SK-N-SH (cell line): ENCODE results near the gene PDCD11. TPM values are rescaled to one million over a fixed set of nuclear protein-coding genes. Genes with fewer than 3 reads are reported as not detected.

Experiments used
- CTCF ChIA-PET: fragments of 300-600, 350-600 bp; formaldehyde crosslinking; extraction: SDS; loops from one replicate; lab custom pipeline; 2021; lab: Yijun Ruan, JAX
- POLR2A ChIA-PET: fragments of 350-600 bp; sonication (Branson Sonifier 250); formaldehyde crosslinking; extraction: SDS; loops from one replicate; lab custom pipeline; 2020; ENCODE audit warnings: antibody characterized with exemption, inconsistent platforms; lab: Yijun Ruan, JAX
- DNase-seq: peaks from one replicate; pipeline ENCODE4 v3.0.0; 2012
- H2AFZ ChIP-seq: fragments of 200-600 bp; sonication (generic); 2 replicates; pipeline ENCODE4 v1.8.1; 2016; ENCODE audit warnings: antibody characterized with exemption, mild to moderate bottlenecking, low read depth
- H3F3A ChIP-seq: fragments of 200-600 bp; sonication (generic); replicated peaks from 2 replicates; pipeline ENCODE3; 2016; ENCODE audit warnings: antibody characterized with exemption, mild to moderate bottlenecking; ENCODE audit not compliant: insufficient read depth
- H3K27ac ChIP-seq, 2 experiments: fragments of 200-500 bp in 1 of 2; fragments of 200-600 bp in 1 of 2; sonication (Bioruptor generic) in 1 of 2; sonication (generic), shearing (Covaris generic) in 1 of 2; 2 replicates each; pipeline versions ENCODE4 v1.5.1 to v1.6.1; 2014 to 2016; ENCODE audit warnings: low read depth in 2 of 2, inconsistent platforms in 1 of 2, low read length in 1 of 2, mild to moderate bottlenecking in 1 of 2, mixed read lengths in 1 of 2
- H3K27me3 ChIP-seq: fragments of 200-600 bp; sonication (generic), shearing (Covaris generic); 2 replicates; pipeline ENCODE4 v1.6.1; 2016; ENCODE audit warnings: mixed run types; ENCODE audit not compliant: insufficient read depth
- H3K36me3 ChIP-seq, 2 experiments: fragments of 200-500 bp in 1 of 2; fragments of 200-600 bp in 1 of 2; sonication (Bioruptor generic) in 1 of 2; sonication (generic) in 1 of 2; replicated peaks in 1 of 2; 2 replicates each; pipeline versions ENCODE3 to v1.5.1; 2014 to 2016; ENCODE audit warnings: low read length in 1 of 2, mild to moderate bottlenecking in 1 of 2; ENCODE audit not compliant: insufficient read depth in 2 of 2, control insufficient read depth in 1 of 2
- H3K4me1 ChIP-seq, 2 experiments: fragments of 200-500 bp in 1 of 2; fragments of 200-600 bp in 1 of 2; sonication (Bioruptor generic) in 1 of 2; sonication (generic), shearing (Covaris generic) in 1 of 2; 2 replicates each; pipeline versions ENCODE4 v1.5.1 to v1.6.1; 2014 to 2016; ENCODE audit warnings: low read depth in 1 of 2, low read length in 1 of 2, mixed run types in 1 of 2; ENCODE audit not compliant: insufficient read depth in 2 of 2, control insufficient read depth in 1 of 2
- H3K4me2 ChIP-seq: fragments of 200-600 bp; sonication (generic), shearing (Covaris generic); 2 replicates; pipeline ENCODE4 v1.6.1; 2017; ENCODE audit warnings: mixed run types
- H3K4me3 ChIP-seq, 2 experiments: fragments of 200-500 bp in 1 of 2; fragments of 200-600 bp in 1 of 2; sonication (Bioruptor generic) in 1 of 2; sonication (generic), shearing (Covaris generic) in 1 of 2; 2 replicates each; pipeline versions ENCODE4 v1.5.1 to v1.8.1; 2014 to 2016; ENCODE audit warnings: low read depth in 2 of 2, inconsistent platforms in 1 of 2, low read length in 1 of 2, mild to moderate bottlenecking in 1 of 2, mixed read lengths in 1 of 2, moderate library complexity in 1 of 2
- H3K79me2 ChIP-seq: fragments of 200-600 bp; sonication (generic); 2 replicates; pipeline ENCODE4 v1.8.1; 2017; ENCODE audit warnings: mild to moderate bottlenecking; ENCODE audit not compliant: insufficient read depth
- H3K9ac ChIP-seq: fragments of 200-600 bp; sonication (generic); 2 replicates; pipeline ENCODE4 v1.6.1; 2017; ENCODE audit warnings: mixed run types
- H3K9me2 ChIP-seq: fragments of 200-600 bp; sonication (generic); 2 replicates; pipeline ENCODE4 v1.6.1; 2017; ENCODE audit warnings: mixed run types
- H3K9me3 ChIP-seq: fragments of 200-600 bp; sonication (generic); 2 replicates; pipeline ENCODE4 v1.6.1; 2017; ENCODE audit warnings: mixed run types, mild to moderate bottlenecking, moderate library complexity
- H4K20me1 ChIP-seq: fragments of 200-600 bp; sonication (generic); 2 replicates; pipeline ENCODE4 v1.6.1; 2017; ENCODE audit warnings: mild to moderate bottlenecking, mixed run types; ENCODE audit not compliant: insufficient read depth
- CHD2 ChIP-seq: fragments of 150-350 bp; IDR thresholded peaks from 2 replicates; pipeline ENCODE4 v1.6.1; 2018; ENCODE audit warnings: low read length; ENCODE audit not compliant: partially characterized antibody
- ELF1 ChIP-seq: IDR thresholded peaks from 2 replicates; pipeline ENCODE4 v1.4.0; 2012
- EP300 ChIP-seq, 2 experiments: IDR thresholded peaks; 2 replicates each; pipeline versions ENCODE4 v1.4.0 to v1.6.1; 2012; ENCODE audit warnings: borderline replicate concordance in 1 of 2, low read depth in 1 of 2, low read length in 1 of 2
- EZH2phosphoT487 ChIP-seq: fragments of 200-600 bp; sonication (generic); IDR thresholded peaks from 2 replicates; pipeline ENCODE4 v1.6.1; 2017; ENCODE audit warnings: low read depth, mixed run types, mild to moderate bottlenecking, antibody characterized with exemption, moderate library complexity, borderline replicate concordance
- FOSL2 ChIP-seq: IDR thresholded peaks from 2 replicates; pipeline ENCODE4 v1.4.0; 2012; ENCODE audit warnings: low read depth, mild to moderate bottlenecking, moderate library complexity, borderline replicate concordance
- FOXJ3 ChIP-seq: sonication (generic); formaldehyde crosslinking; IDR thresholded peaks from 2 replicates; pipeline ENCODE4 v1.5.1; 2020; ENCODE audit warnings: mild to moderate bottlenecking, missing genetic modification reagents
- FOXM1 ChIP-seq: IDR thresholded peaks from 2 replicates; pipeline ENCODE4 v1.4.0; 2012; ENCODE audit warnings: low read depth, mild to moderate bottlenecking
- GABPA ChIP-seq: IDR thresholded peaks from 2 replicates; pipeline ENCODE4 v1.4.0; 2012; ENCODE audit warnings: low read depth, mild to moderate bottlenecking
- GATA2 ChIP-seq: sonication (generic); formaldehyde crosslinking; IDR thresholded peaks from 2 replicates; pipeline ENCODE4 v1.5.0; 2020; ENCODE audit warnings: mild to moderate bottlenecking, missing genetic modification reagents
- JUND ChIP-seq: IDR thresholded peaks from 2 replicates; pipeline ENCODE4 v1.4.0; 2012
- MXI1 ChIP-seq: IDR thresholded peaks from 2 replicates; pipeline ENCODE4 v1.6.1; 2012; ENCODE audit warnings: mild to moderate bottlenecking, low read depth, low read length, improper control_type of control experiment
- NFIC ChIP-seq: IDR thresholded peaks from 2 replicates; pipeline ENCODE4 v1.4.0; 2012; ENCODE audit warnings: borderline replicate concordance
- NRF1 ChIP-seq: IDR thresholded peaks from 2 replicates; pipeline ENCODE4 v1.6.1; 2012; ENCODE audit warnings: low read depth, mild to moderate bottlenecking, low read length
- POLR2AphosphoS5 ChIP-seq: IDR thresholded peaks from 2 replicates; pipeline ENCODE4 v1.6.1; 2012; ENCODE audit warnings: low read depth, low read length
- RAD21 ChIP-seq: IDR thresholded peaks from 2 replicates; pipeline ENCODE4 v1.6.1; 2012; ENCODE audit warnings: mild to moderate bottlenecking, low read length
- RCOR1 ChIP-seq: fragments of 150-350 bp; IDR thresholded peaks from 2 replicates; pipeline ENCODE4 v1.6.1; 2017; ENCODE audit warnings: antibody characterized with exemption, low read length
- RXRA ChIP-seq: IDR thresholded peaks from 2 replicates; pipeline ENCODE4 v1.4.0; 2012; ENCODE audit warnings: low read depth, mild to moderate bottlenecking, borderline replicate concordance
- SIN3A ChIP-seq: IDR thresholded peaks from 2 replicates; pipeline ENCODE4 v1.6.1; 2012; ENCODE audit warnings: low read depth, mild to moderate bottlenecking, low read length, moderate library complexity, borderline replicate concordance
- TAF1 ChIP-seq: IDR thresholded peaks from 2 replicates; pipeline ENCODE4 v1.6.1; 2012; ENCODE audit warnings: low read depth, mild to moderate bottlenecking, low read length, moderate library complexity, borderline replicate concordance
- TCF12 ChIP-seq: IDR thresholded peaks from 2 replicates; pipeline ENCODE4 v1.4.0; 2012
- TEAD4 ChIP-seq: IDR thresholded peaks from 2 replicates; pipeline ENCODE4 v1.4.0; 2012; ENCODE audit warnings: mild to moderate bottlenecking, borderline replicate concordance; ENCODE audit not compliant: insufficient read depth
- WGBS: methylation state at CpG from one replicate; pipeline ENCODE4 v1.1.6; 2017; ENCODE audit warnings: low lambda C conversion rate; 5-methylcytosine and 5-hydroxymethylcytosine counted together
- polyA plus RNA-seq, 3 experiments: library from polyadenylated mRNA; depleted of rRNA; stranded (reverse); fragments of >200 nt; gene quantifications; 2 replicates each; pipeline ENCODE4 v1.2.3, GENCODE V29; 2012
- TF ChIP-seq, protein P1 (sequence below): fragments of 150-350 bp; IDR thresholded peaks from 2 replicates; pipeline ENCODE4 v1.6.1; 2017; ENCODE audit warnings: antibody characterized with exemption, low read length, low read depth, borderline replicate concordance
- TF ChIP-seq, protein P2 (sequence below): IDR thresholded peaks from 2 replicates; pipeline ENCODE4 v1.4.0; 2012; ENCODE audit warnings: low read depth, borderline replicate concordance
- TF ChIP-seq, protein P3 (sequence below): IDR thresholded peaks from 2 replicates; pipeline ENCODE4 v1.6.1; 2012; ENCODE audit warnings: mild to moderate bottlenecking, low read depth, low read length, moderate library complexity
- TF ChIP-seq, protein P4 (sequence below): IDR thresholded peaks from 2 replicates; pipeline ENCODE4 v1.4.0; 2012; ENCODE audit warnings: low read depth
- TF ChIP-seq, protein P5 (sequence below): IDR thresholded peaks from 2 replicates; pipeline ENCODE4; 2012

Gene PDCD11
- polyA plus RNA-seq, 1 of the 3 experiments (the other 2 are of a cell fraction), result 29.8 TPM

DNA sequence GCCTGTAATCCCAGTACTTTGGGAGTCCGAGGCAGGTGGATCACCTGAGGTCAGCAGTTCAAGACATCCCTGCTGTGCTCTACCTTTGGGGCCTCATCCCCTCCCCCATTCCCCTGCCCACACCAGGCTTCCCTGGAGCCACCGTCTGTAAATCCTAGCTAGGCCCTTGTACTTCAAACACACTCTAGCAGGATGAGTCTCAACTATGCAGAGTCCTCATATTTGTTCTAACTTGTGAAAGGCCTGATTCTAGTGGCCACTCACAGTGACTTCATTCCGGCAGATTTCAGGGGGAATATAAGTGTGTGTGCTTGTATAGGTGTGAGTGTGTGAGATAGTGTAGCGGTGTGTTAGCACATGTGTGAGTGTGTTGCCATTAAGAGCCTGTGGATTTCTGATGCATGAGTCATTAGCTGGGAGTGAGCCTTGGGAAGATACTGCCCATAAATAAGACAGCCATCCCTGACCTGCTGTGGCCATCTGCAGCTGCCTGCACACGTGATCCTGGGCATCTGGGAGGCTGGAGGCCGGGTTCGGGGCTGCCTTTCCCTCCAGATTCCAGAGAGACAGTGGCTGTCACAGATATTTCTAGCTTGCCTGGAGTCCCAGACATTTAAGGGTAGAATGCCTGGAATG lies 95.4 kb downstream of the PDCD11 start:
- peaks cover 0 to 32% of the 10 kb centered on the region in 2 experiments; a peak in 2 of 4 replicates for H3K4me1 ChIP-seq
- H3K79me2 ChIP-seq, result no peaks in the 10 kb centered on the region
- peaks cover 9% of the 10 kb centered on the region for H3F3A ChIP-seq
- H2AFZ ChIP-seq, result no peak overlapping the region
- 42% methylated on average over 7 of the region's 7 CpGs for WGBS
- H3K9ac ChIP-seq, result no peak overlapping the region
- H3K4me2 ChIP-seq, result 0 out of 2 replicates have a peak overlapping the region, but pooled peaks have one; percentile 16
- no peaks in the 10 kb centered on the region for H3K9me2 ChIP-seq
- DNase-seq, result peak; percentile 86
- no peaks in the 10 kb centered on the region for H3K9me3 ChIP-seq
- peak overlapping the region; percentile 21 to 76; a peak in 3 of 4 replicates for H3K27ac ChIP-seq
- no peak overlapping the region for H3K4me3 ChIP-seq
- ChIA-PET CTCF (interaction anchor here (0.8 to 3.5 kb wide), 10 partner anchors 8 to 75 kb away, joined by 3 to 27 read pairs (median 5); no protein-coding TSS in a partner anchor), POLR2A (interaction anchor here (2.4 kb wide), 1 partner anchor 11 kb away, joined by 13 read pairs; no protein-coding TSS in a partner anchor)
- no peaks in the 10 kb centered on the region for H4K20me1 ChIP-seq
- H3K27me3 ChIP-seq, result peaks cover 31% of the 10 kb centered on the region
- H3K36me3 ChIP-seq, result no peaks in the 10 kb centered on the region
- TF ChIP-seq, protein P1, sequence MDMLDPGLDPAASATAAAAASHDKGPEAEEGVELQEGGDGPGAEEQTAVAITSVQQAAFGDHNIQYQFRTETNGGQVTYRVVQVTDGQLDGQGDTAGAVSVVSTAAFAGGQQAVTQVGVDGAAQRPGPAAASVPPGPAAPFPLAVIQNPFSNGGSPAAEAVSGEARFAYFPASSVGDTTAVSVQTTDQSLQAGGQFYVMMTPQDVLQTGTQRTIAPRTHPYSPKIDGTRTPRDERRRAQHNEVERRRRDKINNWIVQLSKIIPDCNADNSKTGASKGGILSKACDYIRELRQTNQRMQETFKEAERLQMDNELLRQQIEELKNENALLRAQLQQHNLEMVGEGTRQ, result peak; percentile 70; the same call in 1 of the 2 replicates
- TF ChIP-seq GABPA (no peak), TAF1 (no peak), NFIC (no peak; the same call in 1 of the 2 replicates), RCOR1 (peak; percentile 86), MXI1 (peak; percentile 87), NRF1 (no peak), SIN3A (peak; percentile 37; the same call in 1 of the 2 replicates), POLR2AphosphoS5 (peak; percentile 14; the same call in 1 of the 2 replicates), FOXM1 (no peak), FOXJ3 (CRISPR knock-in tag) (no peak), FOSL2 (peak; percentile 84), CHD2 (no peak), EZH2phosphoT487 (no peak), TEAD4 (0 out of 2 replicates have a peak, but pooled peaks have one; percentile 66), EP300 (IDR thresholded peaks at IDR 0.05; ENCODE audit: borderline replicate concordance in 1 of 2, low read depth in 1 of 2, low read length in 1 of 2) (peak in 1 of 2 experiments; percentile 23; a peak in 1 of 4 replicates), TCF12 (peak; percentile 88), ELF1 (no peak), RAD21 (no peak), RXRA (no peak), JUND (peak; percentile 90), GATA2 (CRISPR knock-in tag) (no peak)
- TF ChIP-seq, protein P2, sequence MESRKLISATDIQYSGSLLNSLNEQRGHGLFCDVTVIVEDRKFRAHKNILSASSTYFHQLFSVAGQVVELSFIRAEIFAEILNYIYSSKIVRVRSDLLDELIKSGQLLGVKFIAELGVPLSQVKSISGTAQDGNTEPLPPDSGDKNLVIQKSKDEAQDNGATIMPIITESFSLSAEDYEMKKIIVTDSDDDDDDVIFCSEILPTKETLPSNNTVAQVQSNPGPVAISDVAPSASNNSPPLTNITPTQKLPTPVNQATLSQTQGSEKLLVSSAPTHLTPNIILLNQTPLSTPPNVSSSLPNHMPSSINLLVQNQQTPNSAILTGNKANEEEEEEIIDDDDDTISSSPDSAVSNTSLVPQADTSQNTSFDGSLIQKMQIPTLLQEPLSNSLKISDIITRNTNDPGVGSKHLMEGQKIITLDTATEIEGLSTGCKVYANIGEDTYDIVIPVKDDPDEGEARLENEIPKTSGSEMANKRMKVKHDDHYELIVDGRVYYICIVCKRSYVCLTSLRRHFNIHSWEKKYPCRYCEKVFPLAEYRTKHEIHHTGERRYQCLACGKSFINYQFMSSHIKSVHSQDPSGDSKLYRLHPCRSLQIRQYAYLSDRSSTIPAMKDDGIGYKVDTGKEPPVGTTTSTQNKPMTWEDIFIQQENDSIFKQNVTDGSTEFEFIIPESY, result no peak
- TF ChIP-seq, protein P3, sequence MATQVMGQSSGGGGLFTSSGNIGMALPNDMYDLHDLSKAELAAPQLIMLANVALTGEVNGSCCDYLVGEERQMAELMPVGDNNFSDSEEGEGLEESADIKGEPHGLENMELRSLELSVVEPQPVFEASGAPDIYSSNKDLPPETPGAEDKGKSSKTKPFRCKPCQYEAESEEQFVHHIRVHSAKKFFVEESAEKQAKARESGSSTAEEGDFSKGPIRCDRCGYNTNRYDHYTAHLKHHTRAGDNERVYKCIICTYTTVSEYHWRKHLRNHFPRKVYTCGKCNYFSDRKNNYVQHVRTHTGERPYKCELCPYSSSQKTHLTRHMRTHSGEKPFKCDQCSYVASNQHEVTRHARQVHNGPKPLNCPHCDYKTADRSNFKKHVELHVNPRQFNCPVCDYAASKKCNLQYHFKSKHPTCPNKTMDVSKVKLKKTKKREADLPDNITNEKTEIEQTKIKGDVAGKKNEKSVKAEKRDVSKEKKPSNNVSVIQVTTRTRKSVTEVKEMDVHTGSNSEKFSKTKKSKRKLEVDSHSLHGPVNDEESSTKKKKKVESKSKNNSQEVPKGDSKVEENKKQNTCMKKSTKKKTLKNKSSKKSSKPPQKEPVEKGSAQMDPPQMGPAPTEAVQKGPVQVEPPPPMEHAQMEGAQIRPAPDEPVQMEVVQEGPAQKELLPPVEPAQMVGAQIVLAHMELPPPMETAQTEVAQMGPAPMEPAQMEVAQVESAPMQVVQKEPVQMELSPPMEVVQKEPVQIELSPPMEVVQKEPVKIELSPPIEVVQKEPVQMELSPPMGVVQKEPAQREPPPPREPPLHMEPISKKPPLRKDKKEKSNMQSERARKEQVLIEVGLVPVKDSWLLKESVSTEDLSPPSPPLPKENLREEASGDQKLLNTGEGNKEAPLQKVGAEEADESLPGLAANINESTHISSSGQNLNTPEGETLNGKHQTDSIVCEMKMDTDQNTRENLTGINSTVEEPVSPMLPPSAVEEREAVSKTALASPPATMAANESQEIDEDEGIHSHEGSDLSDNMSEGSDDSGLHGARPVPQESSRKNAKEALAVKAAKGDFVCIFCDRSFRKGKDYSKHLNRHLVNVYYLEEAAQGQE, result 0 out of 2 replicates have a peak, but pooled peaks have one; percentile 4
- TF ChIP-seq, protein P4, sequence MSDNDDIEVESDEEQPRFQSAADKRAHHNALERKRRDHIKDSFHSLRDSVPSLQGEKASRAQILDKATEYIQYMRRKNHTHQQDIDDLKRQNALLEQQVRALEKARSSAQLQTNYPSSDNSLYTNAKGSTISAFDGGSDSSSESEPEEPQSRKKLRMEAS, result peak; percentile 78
- TF ChIP-seq, protein P5, sequence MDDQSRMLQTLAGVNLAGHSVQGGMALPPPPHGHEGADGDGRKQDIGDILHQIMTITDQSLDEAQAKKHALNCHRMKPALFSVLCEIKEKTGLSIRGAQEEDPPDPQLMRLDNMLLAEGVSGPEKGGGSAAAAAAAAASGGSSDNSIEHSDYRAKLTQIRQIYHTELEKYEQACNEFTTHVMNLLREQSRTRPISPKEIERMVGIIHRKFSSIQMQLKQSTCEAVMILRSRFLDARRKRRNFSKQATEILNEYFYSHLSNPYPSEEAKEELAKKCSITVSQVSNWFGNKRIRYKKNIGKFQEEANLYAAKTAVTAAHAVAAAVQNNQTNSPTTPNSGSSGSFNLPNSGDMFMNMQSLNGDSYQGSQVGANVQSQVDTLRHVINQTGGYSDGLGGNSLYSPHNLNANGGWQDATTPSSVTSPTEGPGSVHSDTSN, result peak; percentile 74
